Measurements from ENCODE around the gene OPALIN. TPM values are rescaled to one million over a fixed set of nuclear protein-coding genes. Genes with fewer than 3 reads are reported as not detected.

The OPALIN gene
- total RNA-seq, 1 donor from 2014 or later, result not detected

- ATAC-seq (ENCODE audit: low read depth), result no peak
- ChIA-PET POLR2A (interaction anchor here (0.5 to 1.0 kb wide), 3 partner anchors 168 to 245 kb away, joined by 3 to 16 read pairs (median 7); no protein-coding TSS in a partner anchor), CTCF (interaction anchor here (0.8 to 1.6 kb wide), 9 partner anchors 8 to 182 kb away, joined by 3 to 12 read pairs (median 4); partner anchors contain the start of gene TLL2)
- H3K4me1 Mint-ChIP-seq, result peaks cover 6% of the 10 kb centered on the region
- no peaks in the 10 kb centered on the region for H3K9me3 Mint-ChIP-seq
- H3K27ac Mint-ChIP-seq, result no peak overlapping the region
- DNase-seq, result no peak
- intact Hi-C loops (cut with micrococcal nuclease), result no loop called here
- no peak for TF ChIP-seq CTCF (IDR thresholded peaks at IDR 0.05)
- peaks cover 13% of the 10 kb centered on the region for H3K27me3 Mint-ChIP-seq
- H3K4me3 Mint-ChIP-seq, result peak overlapping the region; percentile 78
- no peaks in the 10 kb centered on the region for H3K36me3 Mint-ChIP-seq (ENCODE audit: low read depth)
Measured at GRCh38 chr10:96374639-96374984, 15.8 kb upstream of the OPALIN start.

- no peak for ATAC-seq (ENCODE audit: low read depth)
- Mint-ChIP-seq H3K9me3 (no peaks in the 10 kb centered on the region), H3K36me3 (ENCODE audit: low read depth) (no peaks in the 10 kb centered on the region), H3K4me1 (peaks cover 6% of the 10 kb centered on the region), H3K27ac (no peak overlapping the region), H3K27me3 (peaks cover 13% of the 10 kb centered on the region), H3K4me3 (no peak overlapping the region)
- no peak for DNase-seq
- CTCF ChIA-PET, result interaction anchor here (1.5 to 1.6 kb wide), 2 partner anchors 9 to 11 kb away, joined by 4 to 12 read pairs; no protein-coding TSS in a partner anchor
- no peak for TF ChIP-seq CTCF (IDR thresholded peaks at IDR 0.05)
- POLR2A ChIA-PET, result interaction anchor here (1.0 kb wide), 1 partner anchor 244 kb away, joined by 3 read pairs; no protein-coding TSS in a partner anchor
- intact Hi-C loops (cut with micrococcal nuclease), result no loop called here
Measured at GRCh38 chr10:96374004-96374403, 15.2 kb upstream of the OPALIN start.

- H3K9me3 Mint-ChIP-seq, result no peaks in the 10 kb centered on the region
- no peak for ATAC-seq (ENCODE audit: low read depth)
- TF ChIP-seq CTCF (IDR thresholded peaks at IDR 0.05), result no peak
- H3K36me3 Mint-ChIP-seq (ENCODE audit: low read depth), result no peaks in the 10 kb centered on the region
- intact Hi-C loops (cut with micrococcal nuclease), result no loop called here
- POLR2A ChIA-PET, result interaction anchor here (0.7 kb wide), 1 partner anchor 127 kb away, joined by 6 read pairs; no protein-coding TSS in a partner anchor
- DNase-seq, result no peak
- peaks cover 10% of the 10 kb centered on the region for H3K27me3 Mint-ChIP-seq
- CTCF ChIA-PET, result interaction anchor here (1.0 to 1.3 kb wide), 3 partner anchors 19 to 23 kb away, joined by 3 to 4 read pairs (median 4); no protein-coding TSS in a partner anchor
- H3K27ac Mint-ChIP-seq, result no peak overlapping the region
- H3K4me1 Mint-ChIP-seq, result peaks cover 6% of the 10 kb centered on the region
- no peak overlapping the region for H3K4me3 Mint-ChIP-seq
Measured at GRCh38 chr10:96371356-96371755, 12.6 kb upstream of the OPALIN start.

GRCh38 chr10:96370584-96371157, 11.9 kb upstream of the OPALIN start:
- Mint-ChIP-seq H3K4me1 (peaks cover 6% of the 10 kb centered on the region), H3K4me3 (no peak overlapping the region), H3K9me3 (no peaks in the 10 kb centered on the region), H3K27me3 (peaks cover 10% of the 10 kb centered on the region), H3K36me3 (ENCODE audit: low read depth) (no peaks in the 10 kb centered on the region), H3K27ac (no peak overlapping the region)
- ATAC-seq (ENCODE audit: low read depth), result peak; percentile 43
- POLR2A ChIA-PET, result interaction anchor here (0.7 kb wide), 1 partner anchor 127 kb away, joined by 6 read pairs; no protein-coding TSS in a partner anchor
- peak; percentile 39 for TF ChIP-seq CTCF (IDR thresholded peaks at IDR 0.05)
- intact Hi-C loops (cut with micrococcal nuclease), result no loop called here
- CTCF ChIA-PET, result interaction anchor here (1.0 to 1.3 kb wide), 6 partner anchors 8 to 840 kb away, joined by 3 to 5 read pairs (median 4); no protein-coding TSS in a partner anchor
- peak; percentile 42 for DNase-seq

- H3K27ac Mint-ChIP-seq, result no peak overlapping the region
- intact Hi-C loops (cut with micrococcal nuclease), result no loop called here
- H3K4me3 Mint-ChIP-seq, result no peak overlapping the region
- peaks cover 10% of the 10 kb centered on the region for H3K27me3 Mint-ChIP-seq
- ChIA-PET CTCF (interaction anchor here (1.0 to 1.3 kb wide), 5 partner anchors 8 to 840 kb away, joined by 3 to 5 read pairs (median 4); no protein-coding TSS in a partner anchor), POLR2A (no interaction called here)
- DNase-seq, result no peak
- no peaks in the 10 kb centered on the region for H3K9me3 Mint-ChIP-seq
- H3K36me3 Mint-ChIP-seq (ENCODE audit: low read depth), result no peaks in the 10 kb centered on the region
- no peak for ATAC-seq (ENCODE audit: low read depth)
- no peak for TF ChIP-seq CTCF (IDR thresholded peaks at IDR 0.05)
- peaks cover 1% of the 10 kb centered on the region for H3K4me1 Mint-ChIP-seq
Measured at GRCh38 chr10:96369890-96370583, 11.2 kb upstream of the OPALIN start.
